K562 (cell line): Measurements from ENCODE around the gene PRKG1. TPM values are rescaled to one million over a fixed set of nuclear protein-coding genes. Genes with fewer than 3 reads are reported as not detected.

Experiments
- ATAC-seq: fragments of 200-7000 bp; cut with Tn5 transposase; 3 replicates; pipeline ENCODE4 v1.9.1; 2020; ENCODE audit warnings: moderate library complexity
- BruUV-seq: library from RNA; stranded (reverse); fragments of 400-500 nt; replicated peaks from 2 replicates; lab custom pipeline; 2021; lab: Mats Ljungman, UMichigan
- CTCF ChIA-PET: fragments of 300-600 bp; formaldehyde crosslinking; extraction: SDS; loops from one replicate; lab custom pipeline; 2021; ENCODE audit warnings: low intra/inter-chr PET ratio; lab: Yijun Ruan, JAX
- POLR2A ChIA-PET: fragments of 300-600, 350-650 bp; sonication (Branson Sonifier 250); formaldehyde crosslinking; extraction: SDS; loops from one replicate; lab custom pipeline; 2021; ENCODE audit warnings: antibody characterized with exemption, inconsistent platforms; lab: Yijun Ruan, JAX
- DNase-seq, 4 experiments: peaks; one replicate each; pipeline versions ENCODE4 v3.0.0 to v3.0.0-alpha.2; 2011 to 2018; ENCODE audit warnings: low spot score in 3 of 4, mixed read lengths in 3 of 4; ENCODE audit errors: extremely low read depth in 1 of 4
- FAIRE-seq: peaks from 2 replicates; lab custom pipeline; 2011; peaks lifted over from hg19 to GRCh38; lab: Jason Lieb, UNC
- H2AFZ ChIP-seq: 2 replicates; pipeline ENCODE4 v1.6.0; 2011; ENCODE audit warnings: low read depth, low read length, control low read depth, inconsistent platforms
- H3K27ac ChIP-seq: fragments of 200-600 bp; 3 replicates; pipeline ENCODE4 v1.8.0; 2011; ENCODE audit warnings: low read depth, mild to moderate bottlenecking, control low read depth, inconsistent platforms, low read length, moderate library complexity, mixed read lengths; ENCODE audit errors: extremely low read depth
- H3K27me3 ChIP-seq, 2 experiments: fragments of 300-600 bp in 1 of 2; 2 replicates in 1 of 2; 3 replicates in 1 of 2; pipeline versions ENCODE4 v1.6.0 to v1.8.0; 2011; ENCODE audit warnings: inconsistent platforms in 2 of 2, low read length in 2 of 2, mild to moderate bottlenecking in 1 of 2, mixed read lengths in 1 of 2, moderate library complexity in 1 of 2; ENCODE audit not compliant: control insufficient read depth in 2 of 2, insufficient read depth in 2 of 2
- H3K36me3 ChIP-seq: fragments of 300-600 bp; 3 replicates; pipeline ENCODE4 v1.8.0; 2011; ENCODE audit warnings: mild to moderate bottlenecking, low read length, inconsistent platforms; ENCODE audit not compliant: control insufficient read depth, insufficient read depth
- H3K4me1 ChIP-seq, 2 experiments: fragments of 200-600 bp in 1 of 2; replicated peaks in 1 of 2; 2 replicates in 1 of 2; 3 replicates in 1 of 2; pipeline versions ENCODE4 v1.5.1 to v1.8.0; 2011; ENCODE audit warnings: inconsistent platforms in 2 of 2, low read length in 2 of 2, mild to moderate bottlenecking in 1 of 2, mixed read lengths in 1 of 2, moderate library complexity in 1 of 2; ENCODE audit not compliant: control insufficient read depth in 2 of 2, insufficient read depth in 2 of 2
- H3K4me2 ChIP-seq: 2 replicates; pipeline ENCODE4 v1.6.1; 2011; ENCODE audit warnings: low read length, control low read depth, inconsistent platforms, mixed read lengths; ENCODE audit not compliant: insufficient read depth
- H3K4me3 ChIP-seq: fragments of 200-600 bp; sonication (generic), shearing (Covaris generic); 2 replicates; pipeline ENCODE4 v1.5.1; 2016; ENCODE audit warnings: control low read depth, inconsistent platforms
- H3K79me2 ChIP-seq: fragments of 200-600 bp; 3 replicates; pipeline ENCODE4 v1.8.0; 2011; ENCODE audit warnings: low read length, inconsistent platforms; ENCODE audit not compliant: control insufficient read depth, insufficient read depth
- H3K9ac ChIP-seq, 2 experiments: 2 replicates each; pipeline versions ENCODE4 v1.6.0 to v1.6.1; 2011; ENCODE audit warnings: low read depth in 2 of 2, low read length in 2 of 2, control low read depth in 1 of 2, inconsistent platforms in 1 of 2, mild to moderate bottlenecking in 1 of 2, mixed read lengths in 1 of 2; ENCODE audit not compliant: insufficient read depth in 1 of 2
- H3K9me1 ChIP-seq: one replicate; pipeline ENCODE4 v1.6.0; 2011; ENCODE audit warnings: inconsistent platforms, mild to moderate bottlenecking, low read length, moderate library complexity; ENCODE audit not compliant: control insufficient read depth, insufficient read depth
- H3K9me3 ChIP-seq: replicated peaks from 2 replicates; pipeline ENCODE4 v1.5.1; 2011; ENCODE audit warnings: low read depth, low read length, inconsistent platforms; ENCODE audit not compliant: control insufficient read depth, insufficient read depth
- H4K20me1 ChIP-seq: replicated peaks from 2 replicates; pipeline ENCODE4 v1.6.1; 2011; ENCODE audit warnings: low read length, inconsistent platforms, mixed read lengths; ENCODE audit not compliant: control insufficient read depth, insufficient read depth
- CBFA2T3 ChIP-seq: fragments of 450-650 bp; IDR thresholded peaks from 2 replicates; pipeline ENCODE4 v1.6.1; 2017
- DNMT1 ChIP-seq: fragments of 450-650 bp; IDR thresholded peaks from 2 replicates; pipeline ENCODE4 v1.6.1; 2016; ENCODE audit warnings: antibody characterized with exemption, mild to moderate bottlenecking
- EZH2 ChIP-seq: IDR thresholded peaks from 2 replicates; pipeline ENCODE4 v1.6.1; 2012; ENCODE audit warnings: low read depth, mild to moderate bottlenecking, inconsistent platforms, low read length, borderline replicate concordance
- HDAC2 ChIP-seq: fragments of 450-650 bp; IDR thresholded peaks from 2 replicates; pipeline ENCODE4 v1.6.1; 2016; ENCODE audit warnings: mild to moderate bottlenecking
- PCBP2 ChIP-seq: fragments of 200-400 bp; formaldehyde crosslinking; IDR thresholded peaks from 2 replicates; pipeline ENCODE4 v1.6.1; 2018; ENCODE audit warnings: low read length, low read depth, mild to moderate bottlenecking, moderate library complexity; ENCODE audit not compliant: poor library complexity, severe bottlenecking
- PHB2 ChIP-seq: fragments of 450-650 bp; IDR thresholded peaks from 2 replicates; pipeline ENCODE4 v1.6.1; 2017; ENCODE audit warnings: low read depth
- SMAD4 ChIP-seq: fragments of 250-450 bp; sonication (Bioruptor Pico); conservative IDR thresholded peaks from 2 replicates; pipeline ENCODE4 v1.8.0; 2021; ENCODE audit warnings: inconsistent platforms, mild to moderate bottlenecking, moderate library complexity
- SOX6 ChIP-seq: fragments of 450-650 bp; IDR thresholded peaks from 2 replicates; pipeline ENCODE4 v1.6.1; 2014; ENCODE audit warnings: mild to moderate bottlenecking
- SRSF1 ChIP-seq: fragments of 200-400 bp; formaldehyde crosslinking; IDR thresholded peaks from 2 replicates; pipeline ENCODE4 v1.6.1; 2017; ENCODE audit warnings: mild to moderate bottlenecking, low read depth, low read length, moderate library complexity
- TCF7 ChIP-seq: sonication (generic); IDR thresholded peaks from 2 replicates; pipeline ENCODE4 v1.6.1; 2016; ENCODE audit warnings: antibody characterized with exemption, borderline replicate concordance
- TFAM ChIP-seq: fragments of 250-450 bp; sonication (Bioruptor Pico); conservative IDR thresholded peaks from 2 replicates; pipeline ENCODE4 v1.5.0; 2021; ENCODE audit warnings: mild to moderate bottlenecking, moderate library complexity
- ZNF445 ChIP-seq: fragments of 250-450 bp; sonication (Bioruptor Pico); IDR thresholded peaks from 2 replicates; pipeline ENCODE4 v1.4.0; 2020; ENCODE audit warnings: low read depth, mild to moderate bottlenecking, moderate library complexity
- ZNF699 ChIP-seq: fragments of 250-450 bp; sonication (Bioruptor Pico); IDR thresholded peaks from 2 replicates; pipeline ENCODE4 v1.8.0; 2021; ENCODE audit warnings: mild to moderate bottlenecking, moderate library complexity; ENCODE audit not compliant: insufficient replicate concordance
- WGBS: fragments of 100-300 bp; shearing (Covaris generic); methylation state at CpG from one replicate; pipeline ENCODE4 v1.1.6; 2016; ENCODE audit warnings: low coverage, mixed read lengths; ENCODE audit not compliant: insufficient coverage; ENCODE audit errors: missing lambda C conversion rate; 5-methylcytosine and 5-hydroxymethylcytosine counted together
- in situ Hi-C: fragments of 300-500 bp; cut with MboI; formaldehyde crosslinking; loops from 4 replicates; pipeline ENCODE4 v1.15.0; 2018; ENCODE audit warnings: inconsistent platforms, mixed read lengths
- intact Hi-C: fragments of 100-400 bp; cut with micrococcal nuclease; formaldehyde crosslinking; loops from 2 replicates; pipeline ENCODE4 v1.14.2; 2022
- polyA plus RNA-seq, 8 experiments: library from polyadenylated mRNA; depleted of rRNA in 4 of 8; stranded (reverse) in 5 of 8; unstranded in 3 of 8; fragments of >200 nt; fragmentation: Nextera tagmentation in 2 of 8; fragmentation: Illumina TruSeq in 1 of 8; extraction: Ambion mirVana in 2 of 8; extraction: Trizol in 1 of 8; gene quantifications; 2 replicates each; pipeline versions ENCODE4 v1.2.1 to v1.2.3, GENCODE V29; 2011 to 2014; ENCODE audit warnings: inconsistent platforms in 1 of 8, missing spikeins in 1 of 8
- total RNA-seq, 7 experiments: library from RNA; depleted of rRNA in 6 of 7; stranded (reverse); fragments of >200 nt in 6 of 7; fragmentation: Illumina TruSeq in 2 of 7; extraction: Trizol in 2 of 7; gene quantifications; 2 replicates each; pipeline versions ENCODE4 v1.2.1 to v1.2.3, GENCODE V29; 2011 to 2021; ENCODE audit warnings: low replicate concordance in 1 of 7

The PRKG1 gene
- total and polyA plus RNA-seq, 9 of the 15 experiments (the other 6 are each of a cell fraction or from before 2014, with no cell fraction given) = 0.22 TPM; not detected in 8

GRCh38 chr10:51547941-51548340, 473.7 kb downstream of the PRKG1 start:
- Histone ChIP-seq H4K20me1 (no peaks in the 10 kb centered on the region), H3K9me1 (no peaks in the 10 kb centered on the region), H3K4me2 (no peak overlapping the region), H3K36me3 (no peaks in the 10 kb centered on the region), H3K4me3 (no peak overlapping the region), H2AFZ (no peak overlapping the region), H3K9me3 (no peaks in the 10 kb centered on the region; the same call in 1 of the 2 replicates), H3K9ac (no peak overlapping the region), H3K27ac (no peak overlapping the region), H3K4me1 (no peaks in the 10 kb centered on the region), H3K27me3 (no peaks in the 10 kb centered on the region), H3K79me2 (no peaks in the 10 kb centered on the region)
- ChIA-PET CTCF (no interaction called here), POLR2A (no interaction called here)
- no peak for TF ChIP-seq ZNF699 (CRISPR knock-in tag)
- TF ChIP-seq TFAM (CRISPR knock-in tag) = no peak
- TF ChIP-seq TCF7 = no peak
- no peak for TF ChIP-seq DNMT1
- TF ChIP-seq PCBP2 = no peak
- TF ChIP-seq EZH2 = no peak
- TF ChIP-seq ZNF445 (CRISPR knock-in tag) = no peak
- TF ChIP-seq HDAC2 = no peak
- TF ChIP-seq SOX6 = no peak
- no peak for TF ChIP-seq SRSF1
- no peak for TF ChIP-seq PHB2
- TF ChIP-seq SMAD4 (CRISPR knock-in tag) = no peak
- no peak for TF ChIP-seq CBFA2T3
- WGBS = 2% methylated on average over 2 of the region's 2 CpGs
- ATAC-seq = no peak
- BruUV-seq = no TSS peak
- DNase-seq = no peak
- FAIRE-seq = no peak
- intact Hi-C loops (no loop called here), in situ Hi-C loops (no loop called here)
